ENCODE measurements around the gene PI16. TPM values are rescaled to one million over a fixed set of nuclear protein-coding genes. Genes with fewer than 3 reads are reported as not detected.

Gene PI16
- polyA plus RNA-seq, 3 donors = 0.22 TPM; not detected in 2

DNA sequence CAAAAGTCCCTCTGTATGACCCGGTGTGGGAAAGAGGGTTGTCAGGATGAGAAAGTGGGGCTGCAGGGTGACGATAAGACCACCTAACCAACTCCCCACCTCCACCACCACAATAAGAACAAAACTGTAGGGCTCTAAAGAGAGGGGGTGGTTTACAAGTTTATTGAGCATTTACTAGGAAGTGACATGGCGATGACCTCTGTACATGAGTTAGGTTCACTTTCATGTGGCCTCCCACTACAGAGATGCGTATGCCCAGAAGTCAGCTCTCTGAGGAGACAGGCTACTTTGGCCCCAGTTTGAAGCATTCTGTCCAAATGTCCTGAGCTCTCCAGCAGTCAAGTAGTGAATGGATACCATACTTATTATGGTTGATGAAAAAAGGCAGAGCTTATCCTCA is 28.7 kb upstream of the PI16 start:
- no peak overlapping the region for H3K27ac ChIP-seq (ENCODE audit: low read depth in 1 of 2, low read length in 2 of 2)
- H2AFZ ChIP-seq (ENCODE audit: insufficient read depth, low read depth, low read length, poor library complexity, severe bottlenecking) = no peak overlapping the region
- H3K27ac Mint-ChIP-seq = no peak overlapping the region

DNA sequence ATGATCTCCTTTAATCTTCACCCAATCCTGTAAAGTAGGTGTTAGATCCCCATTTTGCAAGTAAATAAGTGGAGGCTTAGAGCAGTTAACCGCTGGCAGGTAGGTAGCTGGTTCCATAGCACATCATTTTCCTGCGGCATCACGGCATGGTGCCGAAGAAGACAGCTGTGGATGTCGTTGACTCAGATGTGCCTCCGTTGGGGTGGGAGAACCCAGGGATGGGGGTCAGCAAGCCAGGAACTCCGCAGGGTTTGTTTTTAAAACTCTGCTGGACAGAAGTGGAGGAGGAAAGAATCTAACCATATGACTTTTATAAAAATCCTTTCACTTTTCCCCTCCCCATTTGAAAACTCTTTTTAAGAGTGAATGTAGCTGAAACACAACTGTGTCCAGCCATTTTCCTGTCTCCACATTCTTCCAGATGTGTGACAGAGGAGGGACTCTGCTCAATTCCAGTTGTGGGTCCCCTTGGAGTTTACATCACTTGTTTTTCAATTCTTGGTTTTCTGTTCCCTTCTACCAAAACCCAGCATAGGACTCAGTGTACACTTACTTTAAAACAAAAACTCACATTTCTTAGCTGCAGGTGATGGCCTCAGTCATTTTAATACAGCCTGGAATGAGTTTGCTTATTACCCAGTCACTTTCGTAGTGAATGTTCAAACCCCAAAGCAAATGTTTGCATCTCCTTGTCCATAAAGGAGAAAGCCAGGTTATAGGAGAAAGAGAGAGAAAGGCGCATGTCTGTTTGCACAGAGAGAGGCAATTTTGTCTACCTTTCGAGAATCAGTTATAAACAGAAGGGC is 27.6 kb upstream of the PI16 start:
- Mint-ChIP-seq H3K9me3 (no peaks in the 10 kb centered on the region), H3K27me3 (ENCODE audit: low read depth in 3 of 3) (peaks cover 2 to 6% (median 4%) of the 10 kb centered on the region in 3 donors), H3K36me3 (peaks cover 54 to 55% of the 10 kb centered on the region in 2 donors), H3K27ac (no peak overlapping the region), H3K4me3 (no peak overlapping the region), H3K4me1 (no peaks in the 10 kb centered on the region)
- no peaks in the 10 kb centered on the region for H3K79me2 ChIP-seq (ENCODE audit: insufficient read depth, low read length)
- no peak overlapping the region for H3K4me3 ChIP-seq (replicated peaks in 1 of 3; ENCODE audit: low read depth in 2 of 3, low read length in 3 of 3)
- H3K9me3 ChIP-seq (replicated peaks in 1 of 2; ENCODE audit: control insufficient read depth in 1 of 2, insufficient read depth in 1 of 2, low read length in 2 of 2) = no peaks in the 10 kb centered on the region
- no peak overlapping the region for H2AFZ ChIP-seq (ENCODE audit: insufficient read depth, low read depth, low read length, poor library complexity, severe bottlenecking)
- no peaks in the 10 kb centered on the region for H3K4me1 ChIP-seq (ENCODE audit: control insufficient read depth in 1 of 2, insufficient read depth in 2 of 2, low read length in 2 of 2)
- no peak for DNase-seq
- TF ChIP-seq, protein P1, sequence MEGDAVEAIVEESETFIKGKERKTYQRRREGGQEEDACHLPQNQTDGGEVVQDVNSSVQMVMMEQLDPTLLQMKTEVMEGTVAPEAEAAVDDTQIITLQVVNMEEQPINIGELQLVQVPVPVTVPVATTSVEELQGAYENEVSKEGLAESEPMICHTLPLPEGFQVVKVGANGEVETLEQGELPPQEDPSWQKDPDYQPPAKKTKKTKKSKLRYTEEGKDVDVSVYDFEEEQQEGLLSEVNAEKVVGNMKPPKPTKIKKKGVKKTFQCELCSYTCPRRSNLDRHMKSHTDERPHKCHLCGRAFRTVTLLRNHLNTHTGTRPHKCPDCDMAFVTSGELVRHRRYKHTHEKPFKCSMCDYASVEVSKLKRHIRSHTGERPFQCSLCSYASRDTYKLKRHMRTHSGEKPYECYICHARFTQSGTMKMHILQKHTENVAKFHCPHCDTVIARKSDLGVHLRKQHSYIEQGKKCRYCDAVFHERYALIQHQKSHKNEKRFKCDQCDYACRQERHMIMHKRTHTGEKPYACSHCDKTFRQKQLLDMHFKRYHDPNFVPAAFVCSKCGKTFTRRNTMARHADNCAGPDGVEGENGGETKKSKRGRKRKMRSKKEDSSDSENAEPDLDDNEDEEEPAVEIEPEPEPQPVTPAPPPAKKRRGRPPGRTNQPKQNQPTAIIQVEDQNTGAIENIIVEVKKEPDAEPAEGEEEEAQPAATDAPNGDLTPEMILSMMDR (IDR thresholded peaks at IDR 0.05) = no peak
- intact Hi-C loops (cut with micrococcal nuclease) = no loop called here
- H3K4me2 ChIP-seq (replicated peaks; ENCODE audit: extremely low read depth, low read length, poor library complexity, severe bottlenecking) = no peak overlapping the region
- H3K27ac ChIP-seq (ENCODE audit: low read depth in 1 of 2, low read length in 2 of 2) = no peak overlapping the region
- H3K9ac ChIP-seq (ENCODE audit: insufficient read depth, low read length, poor library complexity, severe bottlenecking) = no peak overlapping the region
- no peaks in the 10 kb centered on the region for H4K20me1 ChIP-seq (ENCODE audit: insufficient read depth, low read length)
- no peaks in the 10 kb centered on the region for H3K27me3 ChIP-seq (ENCODE audit: control insufficient read depth in 2 of 2, insufficient read depth in 2 of 2, low read length in 2 of 2)
- 100% methylated on average over 1 of the region's 10 CpGs for WGBS (ENCODE audit: insufficient coverage)
- H3K36me3 ChIP-seq (replicated peaks in 1 of 2; ENCODE audit: control insufficient read depth in 1 of 2, insufficient read depth in 2 of 2, low read length in 2 of 2) = peaks cover 34 to 54% of the 10 kb centered on the region in 2 donors

More for the DNA sequence above, 28.7 kb upstream of the PI16 start:
- Histone ChIP-seq H3K36me3 (replicated peaks in 1 of 2; ENCODE audit: control insufficient read depth in 1 of 2, insufficient read depth in 2 of 2, low read length in 2 of 2) (peaks cover 40 to 65% of the 10 kb centered on the region in 2 donors), H3K79me2 (ENCODE audit: insufficient read depth, low read length) (no peaks in the 10 kb centered on the region), H3K9ac (ENCODE audit: insufficient read depth, low read length, poor library complexity, severe bottlenecking) (no peak overlapping the region), H3K9me3 (replicated peaks in 1 of 2; ENCODE audit: control insufficient read depth in 1 of 2, insufficient read depth in 1 of 2, low read length in 2 of 2) (no peaks in the 10 kb centered on the region), H3K4me1 (ENCODE audit: control insufficient read depth in 1 of 2, insufficient read depth in 2 of 2, low read length in 2 of 2) (no peaks in the 10 kb centered on the region), H3K4me2 (replicated peaks; ENCODE audit: extremely low read depth, low read length, poor library complexity, severe bottlenecking) (no peak overlapping the region), H3K4me3 (replicated peaks in 1 of 3; ENCODE audit: low read depth in 2 of 3, low read length in 3 of 3) (no peak overlapping the region), H3K27me3 (ENCODE audit: control insufficient read depth in 2 of 2, insufficient read depth in 2 of 2, low read length in 2 of 2) (no peaks in the 10 kb centered on the region), H4K20me1 (ENCODE audit: insufficient read depth, low read length) (no peaks in the 10 kb centered on the region)
- DNase-seq = no peak
- intact Hi-C loops (cut with micrococcal nuclease) = no loop called here
- Mint-ChIP-seq H3K4me1 (no peaks in the 10 kb centered on the region), H3K36me3 (peaks cover 60 to 66% of the 10 kb centered on the region in 2 donors), H3K27me3 (ENCODE audit: low read depth in 3 of 3) (peaks cover 2 to 6% (median 4%) of the 10 kb centered on the region in 3 donors), H3K4me3 (no peak overlapping the region), H3K9me3 (no peaks in the 10 kb centered on the region)
- WGBS (ENCODE audit: insufficient coverage) = no CpG with 5 or more reads among the region's 4 CpGs
- TF ChIP-seq, protein P1 (IDR thresholded peaks at IDR 0.05) = no peak

All from CD14-positive monocyte (primary cell).